ENCODE measurements around the gene NUF2.
"Not testable (repeated sequence)": the region's sequence is repeated elsewhere in the genome, so short reads cannot be mapped to it uniquely, and the experiment has no call there.

The NUF2 gene

DNA sequence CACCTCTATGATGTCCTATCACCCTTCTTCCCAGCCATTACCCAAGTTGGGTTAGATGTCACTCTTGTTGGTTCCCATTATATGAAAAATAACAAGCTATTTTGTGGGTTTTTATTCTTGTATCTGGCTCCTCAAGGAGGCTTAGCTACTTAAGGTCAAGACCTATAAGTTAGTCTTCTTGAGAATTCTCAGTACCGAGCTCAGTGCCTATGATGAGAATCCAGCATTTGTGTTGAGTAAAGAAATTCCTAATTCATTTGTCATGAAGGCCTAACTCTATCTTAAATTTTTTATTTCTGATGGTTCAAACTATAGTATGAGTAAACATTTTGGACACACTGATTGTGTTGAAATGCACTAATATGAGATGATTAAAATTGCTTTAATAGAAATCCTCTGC, 15.9 kb downstream of the NUF2 start:
- DNase-seq, result no peak

DNA sequence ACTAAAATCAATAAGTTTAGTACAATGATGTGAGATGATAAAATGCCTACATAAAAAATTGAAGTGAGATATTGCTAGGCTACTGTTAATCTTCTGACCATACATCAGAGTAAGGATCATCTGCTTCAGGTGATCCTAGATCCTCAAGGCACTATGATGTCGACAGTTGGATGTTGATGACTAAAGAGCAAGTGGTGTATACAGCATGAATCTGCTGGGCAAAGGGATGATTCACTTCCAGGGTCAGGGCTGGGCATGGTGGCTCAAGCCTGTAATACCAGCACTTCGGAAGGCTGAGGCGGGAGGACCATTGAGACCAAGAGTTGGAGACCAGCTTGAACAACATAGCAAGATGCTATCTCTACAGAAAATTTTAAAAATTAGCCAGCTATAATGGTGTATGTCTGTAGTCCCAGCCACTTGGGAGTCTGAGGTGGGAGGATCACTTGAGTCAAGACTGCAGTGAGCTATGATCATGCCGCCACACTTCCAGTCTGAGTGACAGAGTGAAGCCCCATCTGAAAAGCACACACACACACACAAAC, 24.6 kb downstream of the NUF2 start:
- DNase-seq, result no peak

DNA sequence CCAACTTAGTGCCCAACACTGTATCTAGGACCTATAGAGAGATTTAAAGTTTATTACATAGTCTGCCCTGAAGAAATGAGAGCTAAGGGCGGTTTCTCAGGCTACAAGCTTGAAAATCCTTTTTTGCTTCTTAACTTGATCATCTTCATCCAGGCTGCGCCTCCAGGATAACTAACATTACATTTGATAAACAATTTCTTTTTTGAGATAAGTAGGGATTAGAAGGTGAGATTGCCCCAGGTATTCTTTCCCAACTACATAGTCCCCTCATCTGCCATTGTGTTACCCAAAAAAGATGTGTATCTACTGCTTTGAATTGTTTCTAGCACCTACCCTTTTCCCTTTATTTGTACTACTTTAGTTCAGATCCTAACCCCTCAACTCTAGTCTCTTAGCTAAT, 25.4 kb downstream of the NUF2 start:
- no peak for DNase-seq

DNA sequence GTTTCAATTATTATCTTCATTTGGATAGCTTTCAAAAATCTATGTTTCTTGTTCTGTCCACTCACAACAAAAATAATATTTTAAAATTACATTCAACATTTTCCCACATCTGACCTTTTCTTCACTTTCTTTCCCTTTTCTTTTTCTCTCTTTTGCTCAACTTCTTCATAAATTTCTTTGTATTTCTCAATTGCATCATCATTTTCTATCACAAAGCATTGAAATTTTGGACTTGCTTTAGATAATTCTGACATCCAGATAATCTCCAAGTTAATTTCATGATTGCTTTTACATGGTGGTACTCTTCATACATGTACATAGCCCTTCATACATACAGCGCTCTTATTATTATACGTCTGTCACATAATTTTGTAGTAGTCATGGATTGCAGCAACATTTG, 30.2 kb downstream of the NUF2 start:
- DNase-seq, result no peak

DNA sequence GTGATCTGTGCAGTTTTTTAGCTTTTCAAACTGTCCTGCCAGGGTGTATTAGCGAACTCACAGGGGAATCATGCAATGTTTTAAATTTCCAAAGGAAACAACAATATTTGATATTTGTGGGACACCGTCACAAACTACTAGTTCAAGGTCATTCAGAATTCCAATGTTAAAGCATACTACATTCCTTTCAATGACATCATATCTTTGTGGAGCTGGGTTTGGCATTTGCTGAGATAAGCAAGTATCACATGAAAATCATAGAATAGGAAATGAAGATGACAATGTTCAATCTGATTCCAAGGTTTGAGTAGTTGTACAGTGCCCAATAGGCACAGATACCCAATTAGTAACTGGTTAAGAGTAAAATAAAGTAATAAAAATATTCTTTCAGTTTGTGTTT, 35.6 kb downstream of the NUF2 start:
- DNase-seq, result no peak

DNA sequence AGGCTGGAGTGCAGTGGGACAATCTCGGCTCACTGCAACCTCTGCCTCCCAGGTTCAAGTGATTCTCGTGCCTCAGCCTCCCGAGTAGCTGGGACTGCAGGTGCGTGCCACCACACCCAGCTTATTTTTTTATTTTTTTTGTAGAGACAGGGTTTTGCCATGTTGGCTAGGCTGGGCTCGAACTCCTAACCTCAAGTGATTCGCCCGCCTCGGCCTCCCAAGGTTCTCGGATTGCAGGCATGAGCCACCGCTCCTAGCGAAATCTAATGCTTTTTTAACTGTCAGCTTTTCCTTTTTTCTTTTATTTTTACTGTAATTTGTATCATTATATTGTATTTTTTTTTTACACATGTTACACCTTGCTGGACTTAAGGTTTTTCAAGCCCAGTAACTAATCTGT, 36.4 kb downstream of the NUF2 start:
- not testable (repeated sequence) for DNase-seq

DNA sequence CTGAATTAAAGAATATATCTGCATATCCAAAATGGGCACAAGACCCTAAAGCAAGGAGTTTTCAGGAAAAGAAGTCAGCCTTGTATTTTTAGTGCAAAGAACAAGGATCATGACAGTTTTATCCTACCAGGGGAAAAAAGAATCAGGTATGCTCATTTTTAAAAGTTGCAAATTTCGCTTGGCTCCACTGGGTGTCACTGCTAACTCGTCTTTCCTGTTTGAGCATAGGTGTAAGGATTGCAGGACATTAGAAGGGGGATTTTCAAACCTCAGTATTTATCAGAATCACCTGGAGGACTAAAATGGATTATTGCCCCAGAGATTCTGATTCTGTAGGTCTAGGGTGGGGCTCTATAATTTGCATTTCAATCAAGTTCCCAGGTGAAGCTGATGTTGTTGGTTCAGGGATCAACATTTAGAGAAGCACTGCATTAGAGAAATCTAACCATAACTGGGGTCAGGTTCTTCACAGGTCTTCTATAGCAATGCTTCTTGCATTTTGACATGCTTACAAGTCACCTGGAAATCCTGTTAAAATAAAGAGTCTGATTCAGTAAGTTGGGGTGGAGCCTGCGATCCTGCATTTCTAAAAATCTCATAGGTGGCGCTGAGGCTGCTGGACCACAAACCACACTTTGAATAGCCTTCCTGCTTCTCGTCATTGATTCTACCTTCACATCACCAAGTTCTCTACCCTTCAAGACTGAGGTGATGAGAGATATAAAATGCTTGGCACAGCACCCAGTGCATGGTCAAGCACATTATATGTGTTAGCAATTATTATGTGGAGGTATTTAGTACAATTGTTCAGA, 39.6 kb downstream of the NUF2 start:
- no peak for DNase-seq

DNA sequence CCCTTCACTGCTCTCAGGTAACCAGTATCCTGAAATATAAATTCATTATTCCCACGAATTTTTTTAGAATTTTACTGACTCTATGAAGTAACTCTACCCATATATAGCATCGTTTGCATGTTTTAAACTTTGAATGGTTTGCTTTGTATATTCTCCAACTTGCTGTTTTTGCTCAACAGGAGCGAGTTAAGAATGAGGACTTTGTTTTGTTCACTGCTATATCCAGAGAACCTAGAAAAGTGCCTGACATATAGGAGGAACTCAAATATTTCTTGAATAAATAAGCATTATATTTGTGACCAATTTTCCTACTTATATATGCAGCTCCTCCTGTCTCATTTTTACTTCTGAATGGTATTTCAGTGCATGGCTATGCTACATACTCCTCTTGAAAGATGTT, 43.4 kb downstream of the NUF2 start:
- no peak for DNase-seq

DNA sequence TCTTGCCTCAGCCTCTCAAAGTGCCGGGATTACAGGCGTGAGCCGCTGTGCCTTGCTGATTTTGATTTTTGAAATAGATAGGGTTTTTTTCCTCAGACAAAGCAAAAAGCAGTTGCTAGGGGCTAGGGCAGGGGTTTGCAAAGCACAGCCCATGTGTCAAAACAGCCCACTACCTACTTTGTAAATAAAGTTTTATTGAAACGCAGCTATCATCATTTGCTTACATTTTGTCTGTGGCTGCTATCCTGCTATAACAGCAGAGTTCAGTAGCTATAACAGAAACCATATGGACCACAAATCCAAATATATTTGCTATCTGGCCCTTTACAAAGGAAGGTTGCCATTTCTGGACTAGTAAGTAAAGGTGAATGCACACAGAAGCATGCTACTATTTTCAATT, 44.8 kb downstream of the NUF2 start:
- DNase-seq, result no peak

DNA sequence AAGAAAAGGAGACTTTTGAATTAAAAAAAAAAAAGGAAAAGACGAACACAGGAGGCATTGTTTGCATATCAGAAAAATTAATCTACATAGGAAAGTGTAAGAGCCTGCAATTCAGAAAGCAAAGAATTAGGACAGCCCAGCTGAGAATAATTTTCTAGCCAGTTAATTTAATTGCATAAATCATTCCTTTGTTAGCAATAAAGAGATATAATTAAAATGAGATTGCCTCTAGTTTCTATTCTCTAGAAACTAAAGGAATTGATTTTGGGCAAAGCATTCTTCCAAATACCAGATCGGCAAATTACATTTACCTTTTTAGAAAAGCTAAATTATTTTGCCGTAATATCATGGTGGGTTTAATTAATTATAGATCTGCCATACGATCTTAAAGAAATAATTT, 46.0 kb downstream of the NUF2 start:
- no peak for DNase-seq

DNA sequence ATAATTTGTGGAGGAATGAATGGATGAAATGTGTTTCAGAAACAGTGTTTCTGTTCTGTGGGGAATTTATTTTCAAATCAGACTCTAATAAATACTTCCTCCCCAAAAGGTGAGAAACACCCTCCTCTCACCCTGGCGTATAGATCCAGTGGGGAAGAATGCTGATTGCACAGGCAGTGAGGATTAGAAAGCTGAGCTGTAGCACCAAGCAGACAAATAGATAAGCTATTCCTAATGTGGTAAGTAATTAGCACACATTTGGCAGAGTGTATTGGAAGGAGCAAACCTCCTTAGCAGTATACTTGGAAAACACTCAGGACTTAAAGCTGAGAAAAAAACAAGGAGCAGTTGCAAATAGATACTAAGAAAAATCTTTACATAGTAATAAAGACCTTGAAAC, 50.8 kb downstream of the NUF2 start:
- DNase-seq, result no peak

DNA sequence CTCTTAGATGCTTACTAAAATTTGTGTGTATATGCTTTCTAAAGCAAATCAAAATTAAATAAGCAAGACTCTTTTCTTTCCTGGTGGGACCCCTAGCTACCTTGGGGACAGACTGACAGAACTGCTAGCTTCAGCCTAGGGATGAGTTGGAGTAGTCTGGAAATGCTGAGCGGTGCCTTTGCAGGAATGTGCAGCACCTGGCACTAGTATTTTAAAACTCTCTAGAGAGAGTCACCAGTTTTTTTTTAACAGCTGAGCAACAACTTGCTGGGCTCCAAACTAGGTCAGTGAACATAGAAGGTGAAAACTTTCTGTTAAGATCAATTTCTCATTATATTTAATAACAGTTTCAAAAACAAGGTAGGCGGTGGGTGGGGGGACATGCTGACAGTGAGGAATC, 56.8 kb downstream of the NUF2 start:
- DNase-seq, result no peak

DNA sequence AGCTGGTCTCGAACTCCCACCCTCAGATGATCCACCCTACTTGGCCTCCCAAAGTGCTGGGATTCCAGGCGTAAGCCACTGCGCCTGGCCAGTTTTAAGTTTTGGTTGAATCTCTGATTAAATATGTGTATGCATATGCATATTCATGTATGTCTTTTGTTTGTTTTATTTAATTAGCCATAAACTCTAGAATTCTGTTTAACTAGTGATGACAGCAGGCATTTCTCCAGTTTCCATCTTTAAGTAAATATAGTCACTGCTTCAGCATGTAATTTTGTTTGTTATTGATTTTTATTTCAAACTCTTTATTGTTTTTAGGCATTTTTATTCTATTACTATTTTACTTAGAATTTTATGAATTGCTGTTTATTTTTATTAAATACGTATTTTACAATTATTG, 58.0 kb downstream of the NUF2 start:
- no peak for DNase-seq

DNA sequence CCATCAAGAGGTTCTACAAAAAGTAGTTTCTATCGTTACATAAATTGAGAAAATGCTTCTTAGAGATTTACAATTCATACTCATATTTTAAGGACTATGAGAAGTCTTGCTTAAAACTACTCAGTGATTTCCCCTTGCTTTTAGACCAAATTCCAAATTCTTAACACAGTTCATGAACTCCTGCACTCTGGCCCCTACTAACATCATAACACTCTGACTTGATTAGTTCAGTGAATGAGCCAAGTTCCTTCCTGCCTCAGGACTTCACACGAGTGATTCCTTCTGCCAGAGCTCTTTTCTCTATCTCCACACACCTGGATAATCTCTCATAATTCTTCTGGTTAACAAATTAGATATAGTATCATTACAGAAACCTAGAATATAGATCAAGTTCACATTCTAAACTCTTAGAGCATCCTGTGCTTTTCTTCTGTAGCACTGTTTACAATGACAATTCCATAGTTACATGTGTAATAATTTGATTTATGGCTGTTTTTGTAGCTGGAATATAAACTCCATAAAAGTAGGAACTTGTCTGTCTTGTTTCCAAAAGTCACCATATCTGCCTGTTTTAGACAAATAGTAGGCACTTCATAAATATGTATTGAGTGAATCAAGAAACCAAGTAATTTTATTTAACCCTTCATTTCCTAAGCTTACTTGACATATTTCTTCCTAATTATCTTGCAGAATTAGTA, 59.9 kb downstream of the NUF2 start:
- no peak for DNase-seq

DNA sequence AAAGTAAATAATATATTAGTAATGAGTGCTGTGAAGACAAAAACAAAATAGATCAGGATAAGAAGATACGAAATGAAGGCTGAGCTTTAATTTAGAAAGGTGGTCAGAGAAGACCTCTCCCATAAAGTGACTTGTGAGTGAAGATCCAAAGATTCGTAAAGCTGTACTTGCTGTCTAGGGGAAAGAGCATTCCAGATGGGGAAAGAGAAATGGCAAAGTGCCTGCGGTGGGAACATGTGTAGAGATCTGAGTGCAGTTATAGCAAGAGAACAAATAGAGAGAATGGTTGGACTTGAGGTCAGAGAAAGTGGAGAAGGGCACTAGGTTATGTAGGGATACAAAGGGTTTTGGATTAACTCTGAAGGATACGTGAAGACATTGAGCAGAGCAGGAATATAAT, 60.6 kb downstream of the NUF2 start:
- no peak for DNase-seq

DNA sequence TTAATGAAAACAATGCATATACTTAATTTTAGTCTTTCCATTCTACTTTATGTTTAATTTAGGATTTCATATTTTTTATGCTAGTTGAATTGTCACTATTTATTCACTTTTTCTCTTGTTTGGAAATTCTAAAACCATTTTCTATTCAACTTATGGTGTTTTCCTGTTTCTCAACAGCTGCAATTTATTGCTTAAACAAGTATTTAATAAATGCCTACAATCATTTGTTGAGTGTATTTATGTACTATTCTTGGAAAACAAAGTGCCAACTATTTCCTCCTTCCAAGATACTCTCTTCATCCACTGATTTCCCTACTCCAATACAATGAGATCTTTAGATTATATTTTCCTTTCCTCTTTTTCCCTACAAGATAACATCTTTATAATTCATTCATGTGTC, 65.4 kb downstream of the NUF2 start:
- no peak for DNase-seq

DNA sequence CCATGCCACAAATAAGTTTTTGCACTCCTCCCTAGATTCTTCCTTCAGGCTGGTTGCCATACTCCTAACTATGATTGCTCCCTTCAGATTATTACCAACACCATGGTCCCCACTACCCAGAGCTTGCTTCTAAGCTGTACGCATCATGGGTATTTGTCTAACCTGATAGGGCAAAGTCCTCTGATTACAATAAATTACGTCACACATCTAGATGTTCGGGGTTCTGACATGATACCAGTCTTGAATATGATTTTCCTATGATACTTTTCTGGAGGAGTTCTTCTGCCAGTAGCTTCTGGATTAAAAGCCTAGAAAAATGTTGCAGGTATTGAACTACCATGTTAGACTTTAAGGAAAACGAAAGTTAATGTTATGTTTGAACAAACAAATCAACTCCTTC, 67.2 kb downstream of the NUF2 start:
- DNase-seq, result no peak

DNA sequence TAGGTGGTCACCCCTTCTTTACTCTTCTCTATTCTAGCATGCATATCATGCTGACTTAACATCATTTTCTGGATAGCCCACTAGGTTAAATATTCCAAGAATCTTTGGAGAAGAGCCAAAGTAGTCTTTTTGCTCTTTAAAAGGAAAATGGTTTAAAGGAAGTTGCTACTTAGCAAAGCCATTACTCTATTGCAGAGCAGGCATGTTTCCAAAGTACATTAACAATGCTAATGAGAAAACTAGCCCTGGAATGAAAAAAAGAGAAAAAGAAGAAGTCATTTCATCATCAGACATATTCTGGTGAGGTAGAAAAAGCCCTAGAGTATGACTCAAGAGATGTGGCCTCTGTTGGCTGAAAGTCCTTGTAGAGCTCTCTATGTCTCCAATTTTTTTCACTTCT, 74.0 kb downstream of the NUF2 start:
- DNase-seq, result no peak

DNA sequence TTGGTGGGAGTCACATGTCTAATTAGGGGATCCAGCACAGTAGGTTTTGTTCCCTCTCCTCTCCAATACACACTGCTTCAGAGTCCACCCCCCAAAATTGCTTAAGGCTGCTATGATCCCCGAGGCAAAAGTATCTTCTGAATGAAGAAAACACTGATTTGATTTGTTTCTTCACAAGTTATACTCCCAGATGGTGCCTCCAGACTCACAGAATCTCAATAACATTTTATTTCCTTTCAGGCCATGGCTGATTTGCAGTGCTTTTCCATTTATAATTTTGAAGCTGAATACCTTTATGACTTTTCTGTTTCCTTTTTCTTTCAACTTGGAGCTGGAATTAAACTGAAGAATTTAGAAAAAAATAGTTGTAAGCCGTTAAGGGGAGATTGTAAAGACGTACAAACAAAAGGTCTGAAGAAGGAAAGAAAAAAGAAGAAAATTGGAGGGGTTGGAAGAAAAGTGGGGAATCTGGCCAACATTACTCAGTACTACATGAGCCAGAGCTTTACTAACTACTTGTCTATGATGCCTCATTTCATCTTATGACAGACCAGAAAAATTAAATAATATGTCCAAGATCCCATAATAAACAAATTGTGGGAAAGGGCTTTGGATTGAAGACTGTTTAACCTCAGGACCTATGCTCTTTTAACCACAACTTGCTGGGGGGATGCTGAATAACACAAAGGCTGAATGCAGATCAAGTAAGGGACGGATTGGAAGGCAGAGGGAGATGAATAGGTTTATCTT, 75.9 kb downstream of the NUF2 start:
- no peak for DNase-seq

DNA sequence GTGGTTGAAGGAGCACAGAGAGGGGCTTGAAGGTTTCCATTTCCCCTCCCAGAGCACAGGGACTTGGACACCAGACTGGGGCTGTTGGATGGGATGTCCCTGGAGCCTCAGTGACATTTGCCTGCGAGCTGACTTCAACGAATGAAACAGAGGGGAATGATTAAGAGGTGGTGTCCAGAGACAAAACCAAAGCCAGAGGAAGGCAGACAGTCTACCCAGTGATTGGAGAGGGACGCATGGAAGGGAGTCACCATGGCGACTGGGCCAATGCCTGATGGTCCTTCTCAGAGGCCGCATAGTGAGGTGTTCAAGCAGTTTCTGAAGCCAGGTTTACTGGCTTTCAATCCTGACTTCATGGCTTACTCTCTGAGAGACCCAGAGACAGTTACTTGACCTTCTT, 77.2 kb downstream of the NUF2 start:
- no peak for DNase-seq

DNA sequence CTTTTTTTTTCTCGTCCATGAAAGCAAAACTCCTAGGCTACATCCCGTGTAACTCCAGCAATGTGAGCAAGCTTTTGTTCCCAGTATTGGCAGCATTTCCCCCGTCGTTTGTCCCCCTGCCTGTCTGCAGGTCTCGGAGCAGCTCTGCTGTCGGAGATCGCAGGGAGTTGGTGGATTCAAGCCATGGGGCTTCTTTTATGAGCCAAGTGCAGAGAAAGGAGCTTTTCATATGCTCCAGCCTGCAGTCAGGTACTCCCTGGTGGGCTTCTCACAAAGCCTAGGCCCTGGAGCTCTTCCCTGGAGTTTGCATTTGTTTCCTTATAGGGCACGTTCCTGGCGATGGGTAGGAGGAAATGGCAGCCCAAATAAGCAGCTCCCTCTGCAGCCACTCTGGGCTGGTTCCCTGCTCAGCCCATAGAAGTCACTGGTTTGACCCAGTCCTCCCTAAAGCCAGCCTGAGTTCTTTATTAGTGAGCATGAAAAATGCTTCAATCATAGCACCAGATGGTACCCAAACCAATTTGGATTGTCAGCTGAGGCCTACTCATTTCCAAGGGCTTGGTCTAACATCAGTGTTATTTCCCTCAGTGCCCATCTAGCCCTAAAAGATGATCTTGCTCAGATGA, 78.3 kb downstream of the NUF2 start:
- DNase-seq, result no peak

DNA sequence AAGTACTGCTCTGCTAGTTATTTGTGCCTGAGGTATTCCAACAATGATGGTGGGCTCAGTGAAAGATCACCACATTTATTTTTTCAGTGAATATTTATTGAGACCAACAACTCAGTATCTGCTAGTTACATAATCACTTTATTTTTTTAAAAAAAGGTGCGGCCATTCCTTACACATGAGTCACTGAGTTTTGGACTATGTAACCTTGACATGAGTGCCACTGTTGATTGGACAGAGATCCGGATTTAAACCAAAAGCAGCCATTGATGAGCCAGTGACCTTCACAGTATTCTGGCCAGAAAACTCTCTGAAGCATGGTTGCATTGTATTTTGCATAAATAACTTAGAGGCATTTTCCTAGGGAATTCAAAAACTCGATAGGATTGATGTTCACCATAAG, 79.5 kb downstream of the NUF2 start:
- no peak for DNase-seq
